ENCODE measurements around the gene CD164.

Gene CD164

GRCh38 chr6:109389650-109390274 lies 7.5 kb upstream of the CD164 start:
- Mint-ChIP-seq H3K9me3 (no peaks in the 10 kb centered on the region), H3K4me3 (no peak overlapping the region), H3K36me3 (no peaks in the 10 kb centered on the region), H3K27ac (no peak overlapping the region), H3K27me3 (peaks cover 8% of the 10 kb centered on the region), H3K4me1 (peaks cover 12% of the 10 kb centered on the region)
- no peak for DNase-seq
- CTCF ChIA-PET = interaction anchor here (1.3 kb wide), 1 partner anchor 207 kb away, joined by 4 read pairs; no protein-coding TSS in a partner anchor

- H3K27me3 Mint-ChIP-seq = peaks cover 3% of the 10 kb centered on the region
- peaks cover 22% of the 10 kb centered on the region for H3K4me1 Mint-ChIP-seq
- no peaks in the 10 kb centered on the region for H3K36me3 Mint-ChIP-seq
- no peak overlapping the region for H3K27ac Mint-ChIP-seq
- CTCF ChIA-PET = interaction anchor here (0.9 kb wide), 1 partner anchor 201 kb away, joined by 3 read pairs; no protein-coding TSS in a partner anchor
- no peaks in the 10 kb centered on the region for H3K9me3 Mint-ChIP-seq
- DNase-seq = no peak
- H3K4me3 Mint-ChIP-seq = no peak overlapping the region
These were observed 6.0 kb upstream of the CD164 start for GRCh38 chr6:109388265-109388664.

GRCh38 chr6:109383438-109383940 lies 1.2 kb upstream of the CD164 start:
- H3K4me1 Mint-ChIP-seq = peaks cover 34% of the 10 kb centered on the region
- CTCF ChIA-PET = interaction anchor here (0.6 to 5.3 kb wide), 29 partner anchors 8 to 500 kb away, joined by 3 to 118 read pairs (median 4); partner anchors contain the start of genes AK9, FIG4 and SESN1

GRCh38 chr6:109382576-109383437 lies 540 bp upstream of the CD164 start:
- Mint-ChIP-seq H3K9me3 (no peaks in the 10 kb centered on the region), H3K36me3 (peaks cover 29% of the 10 kb centered on the region), H3K4me1 (peaks cover 41% of the 10 kb centered on the region), H3K27ac (peak overlapping the region; percentile 100), H3K27me3 (no peaks in the 10 kb centered on the region), H3K4me3 (peak overlapping the region; percentile 94)
- DNase-seq = peak; percentile 94
- CTCF ChIA-PET = interaction anchor here (0.8 to 5.3 kb wide), 27 partner anchors 9 to 500 kb away, joined by 3 to 118 read pairs (median 4); partner anchors contain the start of genes AK9, FIG4 and SESN1

More at GRCh38 chr6:109383438-109383940, 1.2 kb upstream of the CD164 start:
- H3K36me3 Mint-ChIP-seq = peaks cover 22% of the 10 kb centered on the region
- peak overlapping the region; percentile 94 for H3K4me3 Mint-ChIP-seq
- H3K27ac Mint-ChIP-seq = peak overlapping the region; percentile 100
- DNase-seq = no peak
- H3K27me3 Mint-ChIP-seq = no peaks in the 10 kb centered on the region
- H3K9me3 Mint-ChIP-seq = no peaks in the 10 kb centered on the region

- H3K9me3 Mint-ChIP-seq = no peaks in the 10 kb centered on the region
- peak overlapping the region; percentile 96 for H3K27ac Mint-ChIP-seq
- H3K4me1 Mint-ChIP-seq = peaks cover 51% of the 10 kb centered on the region
- peak overlapping the region; percentile 94 for H3K4me3 Mint-ChIP-seq
- H3K27me3 Mint-ChIP-seq = no peaks in the 10 kb centered on the region
- CTCF ChIA-PET = interaction anchor here (4.3 to 5.3 kb wide), 2 partner anchors 8 to 193 kb away, joined by 24 to 118 read pairs; no protein-coding TSS in a partner anchor
- peak; percentile 25 for DNase-seq
- H3K36me3 Mint-ChIP-seq = peaks cover 38% of the 10 kb centered on the region
These were observed 1.1 kb downstream of the CD164 start for GRCh38 chr6:109381061-109381746.

- Mint-ChIP-seq H3K27ac (peak overlapping the region; percentile 96), H3K4me3 (peak overlapping the region; percentile 94), H3K9me3 (no peaks in the 10 kb centered on the region), H3K4me1 (peaks cover 57% of the 10 kb centered on the region), H3K27me3 (no peaks in the 10 kb centered on the region), H3K36me3 (peaks cover 47% of the 10 kb centered on the region)
- no peak for DNase-seq
- CTCF ChIA-PET = interaction anchor here (0.6 to 1.2 kb wide), 3 partner anchors 97 to 285 kb away, joined by 3 to 4 read pairs (median 4); partner anchors contain the start of gene SESN1
These were observed 2.6 kb downstream of the CD164 start for GRCh38 chr6:109379711-109380110.

- Mint-ChIP-seq H3K4me1 (peaks cover 63% of the 10 kb centered on the region), H3K9me3 (no peaks in the 10 kb centered on the region), H3K36me3 (peaks cover 64% of the 10 kb centered on the region), H3K4me3 (no peak overlapping the region), H3K27ac (no peak overlapping the region), H3K27me3 (no peaks in the 10 kb centered on the region)
- CTCF ChIA-PET = no interaction called here
- DNase-seq = no peak
These were observed 4.5 kb downstream of the CD164 start for GRCh38 chr6:109377717-109378116.

GRCh38 chr6:109374326-109374892 lies 7.9 kb downstream of the CD164 start:
- Mint-ChIP-seq H3K9me3 (no peaks in the 10 kb centered on the region), H3K36me3 (peaks cover 66% of the 10 kb centered on the region), H3K27me3 (no peaks in the 10 kb centered on the region), H3K4me3 (no peak overlapping the region), H3K27ac (peak overlapping the region; percentile 75), H3K4me1 (peaks cover 67% of the 10 kb centered on the region)
- CTCF ChIA-PET = interaction anchor here (1.4 to 3.4 kb wide), 2 partner anchors 9 to 186 kb away, joined by 4 to 24 read pairs; partner anchors contain the start of gene CD164
- DNase-seq = no peak

- H3K27ac Mint-ChIP-seq = peak overlapping the region; percentile 75
- H3K4me1 Mint-ChIP-seq = peaks cover 61% of the 10 kb centered on the region
- H3K9me3 Mint-ChIP-seq = no peaks in the 10 kb centered on the region
- DNase-seq = peak; percentile 29
- H3K27me3 Mint-ChIP-seq = no peaks in the 10 kb centered on the region
- CTCF ChIA-PET = interaction anchor here (1.4 to 3.4 kb wide), 2 partner anchors 10 to 186 kb away, joined by 4 to 24 read pairs; partner anchors contain the start of gene CD164
- H3K4me3 Mint-ChIP-seq = no peak overlapping the region
- peaks cover 62% of the 10 kb centered on the region for H3K36me3 Mint-ChIP-seq
These were observed 8.5 kb downstream of the CD164 start for GRCh38 chr6:109373762-109374161.

GRCh38 chr6:109373331-109373730 lies 8.9 kb downstream of the CD164 start:
- peak overlapping the region; percentile 75 for H3K27ac Mint-ChIP-seq
- no peak for DNase-seq
- CTCF ChIA-PET = interaction anchor here (1.4 to 3.4 kb wide), 2 partner anchors 10 to 185 kb away, joined by 4 to 24 read pairs; partner anchors contain the start of gene CD164
- no peaks in the 10 kb centered on the region for H3K27me3 Mint-ChIP-seq
- no peaks in the 10 kb centered on the region for H3K9me3 Mint-ChIP-seq
- peaks cover 64% of the 10 kb centered on the region for H3K36me3 Mint-ChIP-seq
- no peak overlapping the region for H3K4me3 Mint-ChIP-seq
- peaks cover 58% of the 10 kb centered on the region for H3K4me1 Mint-ChIP-seq

- Mint-ChIP-seq H3K27ac (no peak overlapping the region), H3K9me3 (no peaks in the 10 kb centered on the region), H3K4me3 (no peak overlapping the region), H3K27me3 (no peaks in the 10 kb centered on the region), H3K36me3 (peaks cover 60% of the 10 kb centered on the region), H3K4me1 (peaks cover 47% of the 10 kb centered on the region)
- no peak for DNase-seq
- CTCF ChIA-PET = interaction anchor here (3.4 kb wide), 1 partner anchor 11 kb away, joined by 24 read pairs; the partner anchor contains the start of gene CD164
These were observed 10.1 kb downstream of the CD164 start for GRCh38 chr6:109372130-109372529.

GRCh38 chr6:109370792-109371191 lies 11.5 kb downstream of the CD164 start:
- Mint-ChIP-seq H3K27me3 (no peaks in the 10 kb centered on the region), H3K36me3 (peaks cover 64% of the 10 kb centered on the region), H3K4me3 (no peak overlapping the region), H3K27ac (no peak overlapping the region), H3K9me3 (no peaks in the 10 kb centered on the region), H3K4me1 (peaks cover 42% of the 10 kb centered on the region)
- CTCF ChIA-PET = interaction anchor here (1.3 to 2.1 kb wide), 3 partner anchors 13 to 182 kb away, joined by 3 to 8 read pairs (median 6); no protein-coding TSS in a partner anchor
- no peak for DNase-seq

- Mint-ChIP-seq H3K27me3 (no peaks in the 10 kb centered on the region), H3K4me1 (peaks cover 42% of the 10 kb centered on the region), H3K36me3 (peaks cover 64% of the 10 kb centered on the region), H3K27ac (no peak overlapping the region), H3K9me3 (no peaks in the 10 kb centered on the region), H3K4me3 (no peak overlapping the region)
- no peak for DNase-seq
- CTCF ChIA-PET = interaction anchor here (1.0 to 2.1 kb wide), 4 partner anchors 11 to 182 kb away, joined by 3 to 8 read pairs (median 4); no protein-coding TSS in a partner anchor
These were observed 11.9 kb downstream of the CD164 start for GRCh38 chr6:109370336-109370735.

Measured in activated naive CD4-positive, alpha-beta T cell treated with anti-CD3 and anti-CD28 coated beads, Interleukin-2, amount 10 ng/mL, durations not matched to agents 7 days and 5 days (primary cell).